ENCODE measurements around the gene CMTM1.
"Not testable (repeated sequence)": the region's sequence is repeated elsewhere in the genome, so short reads cannot be mapped to it uniquely, and the experiment has no call there.

The CMTM1 gene

DNA sequence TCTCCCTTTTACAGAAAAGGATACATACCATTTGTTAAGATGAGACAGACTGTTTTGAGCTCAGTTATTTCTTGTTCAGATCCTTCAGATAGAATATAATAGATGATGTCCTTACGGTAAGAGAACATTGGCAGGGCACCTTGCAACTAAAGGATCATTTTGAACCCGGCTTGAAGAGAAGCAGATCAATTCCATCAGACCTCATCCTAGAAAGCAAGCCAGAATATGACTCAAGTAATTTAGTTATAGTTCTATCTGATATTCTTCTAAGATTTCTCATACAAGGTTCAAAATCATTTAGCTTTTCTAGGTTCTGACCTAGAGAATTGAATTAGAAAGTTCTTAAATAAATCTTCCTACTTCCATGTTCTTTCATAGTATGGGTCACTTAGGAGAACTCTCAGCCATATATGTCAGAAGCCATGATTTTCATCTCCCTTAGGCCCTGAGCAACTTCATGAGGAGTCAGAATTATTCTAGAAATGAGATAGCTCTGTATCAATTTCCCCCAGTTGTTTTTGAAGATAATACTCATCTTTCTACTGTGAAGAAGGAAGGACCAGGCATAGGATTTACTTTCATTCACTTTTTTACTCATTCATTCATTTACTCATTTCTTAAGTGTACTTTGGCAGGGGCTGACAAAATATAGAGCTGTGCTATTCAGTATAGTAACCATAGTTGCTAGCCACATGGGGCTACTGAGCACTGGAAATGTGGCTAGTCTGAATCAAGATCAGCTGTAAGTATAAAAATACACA is 2.5 kb upstream of the CMTM1 start:
- ATAC-seq, result peak; percentile 77 to 86

DNA sequence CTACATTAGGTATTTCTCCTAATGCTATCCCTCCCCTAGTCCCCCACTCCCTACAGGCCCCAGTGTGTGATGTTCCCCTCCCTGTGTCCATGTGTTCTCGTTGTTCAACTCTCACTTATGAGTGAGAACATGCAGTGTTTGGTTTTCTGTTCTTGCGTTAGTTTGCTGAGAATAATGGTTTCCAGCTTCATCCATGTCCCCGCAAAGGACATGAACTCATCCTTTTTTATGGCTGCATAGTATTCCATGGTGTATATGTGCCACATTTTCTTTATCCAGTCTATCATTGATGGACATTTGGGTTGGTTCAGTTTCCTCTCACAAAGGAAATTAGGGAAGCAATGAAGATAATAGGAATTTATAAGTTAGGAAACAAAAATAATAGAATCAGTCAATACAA is 1.0 kb downstream of the CMTM1 start:
- ATAC-seq, result not testable (repeated sequence)

DNA sequence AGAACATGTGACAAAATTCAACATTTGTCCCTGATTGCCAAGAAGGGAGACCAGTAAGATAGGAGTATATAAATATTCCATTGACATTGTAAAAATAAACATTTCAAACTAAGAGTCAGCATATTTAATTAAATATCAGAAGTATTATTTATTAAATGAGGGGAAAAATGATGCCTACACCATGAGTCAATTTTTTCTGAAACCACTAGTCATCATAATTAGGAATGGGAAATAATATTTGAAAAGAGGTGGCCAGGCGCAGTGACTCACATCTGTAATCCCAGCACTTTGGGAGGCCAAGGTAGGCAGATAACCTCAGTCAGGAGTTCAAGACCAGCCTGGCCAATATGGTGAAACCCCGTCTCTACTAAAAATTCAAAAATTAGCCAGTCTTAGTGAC is 2.1 kb downstream of the CMTM1 start:
- ATAC-seq, result no peak

DNA sequence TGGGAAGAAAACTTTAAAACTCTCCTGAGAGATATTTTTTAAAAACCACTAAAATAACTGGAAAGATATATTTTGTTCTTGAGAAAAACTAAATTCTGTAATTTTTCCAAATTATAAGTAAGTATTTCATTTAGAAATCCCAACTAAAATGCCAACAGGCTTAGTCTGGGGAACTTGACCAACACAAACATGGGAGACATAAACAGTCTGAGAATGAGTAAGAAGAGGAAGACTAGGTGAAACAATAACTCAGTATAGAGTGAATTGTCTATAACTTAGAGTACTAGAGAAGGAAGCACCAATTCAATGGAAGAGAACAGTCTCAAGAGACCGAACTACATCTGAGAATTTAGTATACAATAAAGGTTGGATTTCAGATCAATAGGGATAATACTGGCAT is 2.9 kb downstream of the CMTM1 start:
- ATAC-seq, result no peak

DNA sequence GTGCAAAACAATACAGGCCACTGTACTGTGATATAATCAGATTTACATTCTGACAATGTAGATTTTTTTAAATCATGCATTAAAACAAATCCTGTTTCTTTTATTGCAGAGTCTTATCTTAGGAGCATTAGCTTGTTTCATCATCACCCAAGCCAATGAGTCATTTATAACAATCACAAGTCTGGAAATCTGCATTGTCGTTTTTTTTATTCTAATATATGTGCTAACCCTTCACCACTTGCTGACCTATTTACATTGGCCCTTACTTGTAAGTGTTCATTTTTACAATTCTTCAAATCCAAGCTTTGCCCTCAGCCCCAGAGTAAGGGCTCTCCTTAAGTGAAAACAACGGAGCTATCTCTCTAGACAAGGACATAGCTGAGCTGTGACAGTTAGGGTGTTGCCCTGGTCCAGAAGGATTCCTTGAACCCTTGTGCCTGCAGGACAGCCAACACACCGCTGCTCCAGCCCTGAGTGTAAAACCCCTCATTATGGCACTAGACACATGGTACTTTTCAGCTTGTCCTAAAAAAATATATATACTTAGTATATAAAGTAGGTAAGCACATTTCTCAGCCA is 3.7 kb downstream of the CMTM1 start:
- ATAC-seq, result no peak

DNA sequence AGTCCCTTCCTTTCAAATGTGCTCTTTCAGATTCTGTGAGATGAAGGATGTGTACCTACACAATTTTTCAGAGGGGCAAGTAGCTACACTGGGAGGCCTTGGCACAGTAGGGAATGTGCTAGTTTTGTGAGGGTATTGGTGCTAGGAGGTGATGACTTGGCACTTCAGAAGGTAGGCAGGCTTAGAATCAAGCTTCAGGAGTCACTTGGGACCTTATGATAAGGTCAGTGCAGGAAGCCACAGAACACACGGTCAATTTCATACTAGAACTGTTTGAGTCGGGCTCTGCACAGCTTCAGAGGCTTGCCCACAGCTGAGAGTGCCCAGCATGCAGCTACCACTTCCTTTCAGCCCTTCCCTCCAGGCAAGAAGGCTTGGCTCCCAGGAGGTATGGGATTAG is 6.1 kb downstream of the CMTM1 start:
- ATAC-seq, result no peak

DNA sequence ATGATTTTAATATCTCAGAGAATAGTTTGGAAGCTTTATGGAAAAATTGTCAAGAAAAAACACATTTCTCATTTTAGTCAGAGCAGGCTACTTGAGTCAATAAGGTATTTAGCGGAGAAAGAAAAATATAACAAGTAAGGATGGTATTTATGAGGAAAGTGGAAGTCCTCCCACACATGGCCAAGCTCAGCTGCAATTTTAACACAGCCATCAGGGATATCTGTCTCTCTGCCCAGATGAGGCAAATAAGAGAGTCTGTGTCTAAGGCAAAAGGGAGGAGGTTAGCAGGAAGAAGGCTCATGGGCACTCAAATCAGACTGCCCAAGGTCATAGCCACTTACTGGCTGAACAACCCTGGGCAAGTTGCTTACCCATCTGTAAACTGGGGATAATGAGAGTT is 7.8 kb downstream of the CMTM1 start:
- ATAC-seq, result no peak

DNA sequence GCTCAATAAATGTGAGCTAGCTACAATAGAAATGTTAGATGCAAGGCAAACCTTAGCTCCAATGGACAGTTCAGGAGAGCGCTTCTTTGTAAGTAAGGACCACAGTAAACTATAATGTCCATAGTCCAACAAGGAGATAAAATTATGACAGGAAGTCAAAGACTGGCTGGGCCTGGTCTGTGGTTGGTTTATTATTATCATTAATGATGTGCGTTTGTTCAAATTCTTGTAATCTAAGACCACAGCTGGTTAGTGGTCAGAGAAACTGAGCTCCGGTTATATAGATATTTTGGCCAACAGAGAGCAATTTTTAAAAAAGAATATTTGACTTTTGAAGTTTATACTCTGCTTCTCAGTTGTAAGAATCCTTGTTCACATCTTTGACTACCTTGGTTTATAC is 8.3 kb downstream of the CMTM1 start:
- ATAC-seq, result no peak

DNA sequence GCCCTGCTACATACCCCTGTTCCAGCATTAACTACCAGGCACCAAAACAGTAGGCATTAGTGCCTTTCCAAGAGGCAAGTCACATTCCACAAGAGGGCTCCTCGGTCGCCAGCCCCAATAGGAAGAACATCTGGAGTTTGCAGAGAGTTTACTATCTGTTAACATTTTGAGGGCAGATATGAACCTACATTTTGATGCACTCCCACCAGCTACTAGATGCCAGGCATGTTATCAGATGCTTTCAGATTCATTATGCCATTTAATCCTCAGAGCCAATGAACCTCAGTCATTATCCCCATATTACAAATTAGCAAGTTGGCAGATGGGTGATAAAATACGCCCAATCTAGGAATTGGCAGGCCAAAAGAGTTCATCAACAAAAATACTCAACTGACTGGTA is 8.8 kb downstream of the CMTM1 start:
- no peak for ATAC-seq

DNA sequence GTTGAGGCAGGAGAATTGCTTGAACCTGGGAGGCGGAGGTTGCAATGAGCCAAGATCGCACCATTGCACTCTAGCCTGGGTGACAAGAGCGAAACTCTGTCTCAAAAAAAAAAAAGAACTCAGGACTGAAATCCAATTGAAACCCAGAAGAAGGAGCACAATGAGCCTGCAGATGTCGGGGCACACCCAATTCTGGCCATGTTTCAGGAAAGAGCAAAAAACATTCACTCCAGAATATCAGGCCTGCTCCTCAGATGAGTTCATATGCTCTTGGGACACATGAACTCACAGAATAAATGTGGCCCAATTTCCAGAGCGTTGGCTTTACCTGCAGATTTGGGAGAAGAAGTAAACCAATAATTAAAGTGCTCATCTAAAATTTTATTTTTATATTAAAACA is 10.1 kb downstream of the CMTM1 start:
- ATAC-seq, result no peak

DNA sequence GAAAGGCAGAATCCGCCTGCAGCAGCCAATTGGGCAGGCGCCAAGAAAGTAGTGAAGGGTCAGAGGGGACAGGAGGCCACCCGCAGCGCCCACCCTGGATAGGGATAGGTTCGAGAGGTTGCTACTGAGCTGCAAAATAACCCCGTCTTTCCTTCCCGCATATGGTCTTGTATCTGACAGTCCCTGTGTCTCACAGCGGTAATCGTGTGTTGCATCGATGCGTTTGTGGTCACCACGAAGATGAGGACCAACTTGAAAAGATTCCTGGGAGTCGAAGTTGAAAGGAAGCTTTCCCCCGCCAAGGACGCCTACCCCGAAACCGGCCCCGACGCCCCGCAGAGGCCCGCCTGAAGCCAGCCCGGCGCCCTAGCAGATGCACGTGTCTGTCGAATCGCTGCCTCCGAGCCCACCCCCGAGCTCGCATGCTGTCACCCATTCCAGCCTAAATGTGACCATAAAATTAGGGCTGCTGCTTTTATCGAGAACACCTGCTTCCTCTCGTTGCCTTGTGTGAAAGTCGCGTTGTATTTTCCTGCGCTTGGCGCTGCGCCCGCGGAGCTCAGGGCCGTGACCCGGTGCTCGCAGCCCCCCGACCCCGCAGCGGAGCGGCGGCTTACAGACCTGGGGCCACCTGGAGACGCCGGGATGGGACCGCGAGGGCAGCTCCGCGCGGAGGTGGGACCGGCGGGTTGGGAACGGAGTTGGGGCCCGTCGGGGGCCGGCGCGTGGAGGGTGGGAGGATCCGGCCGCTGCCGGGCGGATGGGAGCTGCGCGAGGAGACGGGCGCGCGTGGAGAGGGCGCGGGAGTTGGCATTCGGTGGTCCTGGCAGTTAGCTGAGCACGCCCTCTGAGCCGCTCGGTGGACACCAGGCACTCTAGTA is 12.7 kb downstream of the CMTM1 start, which contains the start of gene CMTM2:
CMTM2 (plus strand) TSS at position 813 of the 881 bp plus-strand sequence. CDS start 145 bp downstream, outside the sequence.
- peak in 1 of 2 donors; percentile 38 for ATAC-seq

DNA sequence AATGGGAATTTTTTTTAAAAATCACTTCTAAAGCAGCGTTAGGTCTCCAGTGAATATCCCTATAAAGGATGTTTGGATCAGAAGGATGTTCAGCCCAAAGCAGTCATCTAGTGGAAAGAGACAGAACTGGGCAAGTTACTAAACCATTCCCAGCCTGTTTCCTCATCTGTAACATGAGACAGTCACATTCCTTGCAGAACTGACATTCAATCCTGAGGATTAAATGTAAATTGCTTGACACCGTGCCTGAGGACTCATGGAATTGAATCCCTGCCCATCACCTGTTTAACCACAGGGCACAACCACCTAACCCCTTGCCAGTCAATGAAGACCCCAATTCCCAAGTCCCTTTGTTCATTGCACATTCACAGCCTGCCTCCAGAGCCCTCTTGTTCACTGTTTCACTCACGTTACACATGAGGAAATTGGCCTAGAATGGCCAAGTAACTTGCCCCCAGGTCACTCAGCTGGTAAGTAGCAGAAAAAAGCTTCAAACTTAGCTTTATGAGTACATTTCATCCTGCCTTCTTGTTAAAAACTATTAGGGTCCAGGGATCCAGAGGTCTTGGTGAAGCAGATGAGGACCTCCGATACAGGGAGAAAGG is 14.5 kb downstream of the CMTM1 start:
- ATAC-seq, result no peak

DNA sequence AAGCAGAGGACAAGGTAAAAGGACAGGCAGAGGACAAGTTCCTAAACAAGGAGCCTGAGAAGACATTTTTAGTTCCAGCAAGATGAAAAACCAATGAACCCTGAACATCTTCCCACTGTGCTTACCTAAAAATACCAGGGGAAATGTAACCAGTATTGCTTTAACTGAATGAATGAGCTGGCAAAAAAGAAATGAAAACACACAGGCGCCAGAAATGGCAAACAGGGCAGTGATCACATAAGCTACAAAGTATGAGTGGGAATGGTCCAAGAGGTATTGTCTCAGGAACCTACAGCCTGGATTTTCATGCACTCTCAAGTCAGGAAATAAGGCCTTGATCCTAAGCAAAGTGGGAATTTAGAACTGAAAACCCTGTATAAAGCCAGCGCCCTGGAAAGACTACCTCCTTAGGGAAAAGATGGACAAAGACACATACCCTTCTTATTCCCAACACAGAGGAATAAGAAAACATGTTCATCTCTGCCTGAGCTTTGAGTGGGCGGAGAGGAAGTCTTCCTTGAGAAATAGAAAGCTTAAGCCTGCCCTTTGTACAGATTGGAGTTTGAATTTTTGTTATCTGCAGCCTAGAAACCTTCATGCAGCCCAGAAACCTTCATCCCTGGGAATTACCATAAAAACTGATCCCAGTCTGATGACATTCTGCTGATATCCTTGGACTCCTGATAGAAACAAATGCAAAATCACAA is 15.2 kb downstream of the CMTM1 start:
- ATAC-seq, result no peak

DNA sequence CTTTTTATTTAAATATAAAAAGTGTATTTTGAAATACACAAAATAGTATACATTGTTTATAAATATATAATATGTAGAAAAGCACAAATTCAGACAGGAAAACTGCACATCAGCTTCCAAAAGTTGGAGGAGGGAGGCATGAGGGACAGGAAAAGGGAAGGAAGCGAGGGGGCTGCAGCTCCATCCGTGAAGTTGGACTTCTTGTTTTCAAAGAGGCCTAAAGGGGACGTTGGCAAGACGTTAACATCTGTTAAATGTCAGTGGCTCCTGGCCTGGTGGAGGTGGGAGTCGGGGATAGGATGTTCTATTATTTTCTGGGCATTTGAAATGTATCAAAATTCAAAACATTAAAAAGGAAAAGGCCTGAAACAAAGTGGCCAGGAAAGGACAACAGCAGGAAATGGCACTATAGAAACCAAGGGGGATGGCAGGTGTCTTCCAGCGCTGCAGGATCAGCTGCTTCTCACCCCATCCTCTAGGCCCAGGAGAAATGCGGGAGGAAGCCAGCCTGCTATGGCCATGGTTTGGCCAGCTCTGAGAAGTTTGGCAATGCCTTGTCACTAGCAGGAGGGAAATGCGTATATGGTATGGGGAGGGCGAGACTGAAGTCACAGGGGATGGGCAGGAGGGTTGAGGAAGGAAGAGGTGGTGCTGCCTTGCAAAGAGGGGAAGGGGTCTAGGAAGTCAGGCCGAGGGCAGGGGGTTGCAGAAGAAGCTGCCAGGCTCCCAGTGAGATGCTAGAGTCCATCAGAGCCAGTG is 19.4 kb downstream of the CMTM1 start:
- no peak for ATAC-seq

DNA sequence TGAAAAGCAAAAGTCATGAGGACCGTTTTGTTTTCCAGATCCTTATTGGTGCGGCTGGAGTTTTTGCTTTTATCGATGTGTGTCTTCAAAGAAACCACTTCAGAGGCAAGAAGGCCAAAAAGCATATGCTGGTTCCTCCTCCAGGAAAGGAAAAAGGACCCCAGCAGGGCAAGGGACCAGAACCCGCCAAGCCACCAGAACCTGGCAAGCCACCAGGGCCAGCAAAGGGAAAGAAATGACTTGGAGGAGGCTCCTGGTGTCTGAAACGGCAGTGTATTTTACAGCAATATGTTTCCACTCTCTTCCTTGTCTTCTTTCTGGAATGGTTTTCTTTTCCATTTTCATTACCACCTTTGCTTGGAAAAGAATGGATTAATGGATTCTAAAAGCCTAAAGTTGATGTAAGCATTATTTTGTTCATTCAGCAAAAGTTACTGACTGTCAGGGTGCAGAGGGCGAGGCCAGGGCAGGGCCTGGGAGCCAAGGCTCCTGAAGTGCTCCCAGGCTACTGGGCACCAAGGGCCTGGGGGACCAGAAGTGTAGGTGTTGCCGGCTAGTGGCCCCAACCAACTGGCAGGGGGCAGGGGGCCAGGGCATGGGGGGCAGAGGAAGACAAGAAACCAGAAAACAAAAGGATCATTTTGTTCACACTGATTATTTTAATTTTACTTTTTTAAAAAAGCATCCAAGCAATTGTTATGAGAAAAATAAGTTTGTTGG is 21.8 kb downstream of the CMTM1 start:
- ATAC-seq, result no peak

DNA sequence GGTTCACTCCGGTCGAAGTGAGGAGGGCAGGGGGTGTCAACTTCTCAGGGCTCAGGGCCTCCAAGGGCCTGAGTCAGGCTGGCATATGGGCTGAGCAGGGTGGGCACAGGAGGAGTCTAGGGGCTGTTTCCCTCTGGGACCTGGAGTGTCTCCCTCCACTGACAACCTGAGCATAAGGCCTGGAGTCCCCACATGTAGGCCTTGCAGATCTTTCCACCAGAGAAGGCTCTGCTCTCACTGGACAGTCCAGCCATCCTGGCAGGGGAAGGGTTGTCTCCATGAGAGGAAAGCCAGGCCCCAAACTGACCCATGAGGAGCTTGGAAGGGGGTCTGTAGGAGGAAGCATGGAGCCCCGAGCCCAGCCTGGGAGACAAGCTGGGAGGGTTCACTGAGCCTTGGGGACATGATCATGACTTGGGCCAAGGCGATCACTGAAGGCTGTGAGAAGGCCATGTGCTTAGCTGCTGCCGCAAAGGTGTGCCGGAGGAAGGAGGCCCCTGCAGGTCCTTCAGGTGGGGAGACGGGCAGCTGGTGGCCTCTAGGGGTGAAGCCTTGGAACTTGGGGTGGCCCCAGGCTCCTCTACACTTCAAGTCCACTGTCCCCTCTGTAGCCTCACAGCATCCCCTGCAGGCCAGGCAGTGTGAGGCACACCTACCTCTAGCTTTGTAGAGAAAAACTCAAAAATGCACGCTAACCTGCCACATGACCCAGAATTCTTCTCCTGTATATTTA is 22.9 kb downstream of the CMTM1 start:
- peak; percentile 75 to 85 for ATAC-seq

DNA sequence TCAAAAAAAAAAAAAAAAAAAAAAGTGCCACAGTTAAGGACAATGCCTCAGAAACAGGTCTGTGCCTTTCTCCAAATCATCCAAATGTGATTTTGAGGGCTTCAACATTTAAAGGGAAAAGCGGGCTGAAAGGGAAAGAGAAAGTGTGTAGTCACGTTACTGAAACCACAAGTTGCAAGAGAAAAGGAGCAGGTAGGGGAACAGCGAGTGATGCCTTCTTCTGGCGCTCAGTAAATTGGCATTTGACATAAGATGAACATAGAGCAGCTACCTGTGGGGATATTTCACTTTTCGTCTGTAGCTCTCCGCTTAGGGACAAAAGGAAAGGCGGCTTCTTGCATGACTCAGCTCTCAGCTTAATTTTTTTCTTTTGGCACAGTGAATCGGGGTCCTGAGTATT is 24.1 kb downstream of the CMTM1 start:
- peak; percentile 65 to 71 for ATAC-seq

DNA sequence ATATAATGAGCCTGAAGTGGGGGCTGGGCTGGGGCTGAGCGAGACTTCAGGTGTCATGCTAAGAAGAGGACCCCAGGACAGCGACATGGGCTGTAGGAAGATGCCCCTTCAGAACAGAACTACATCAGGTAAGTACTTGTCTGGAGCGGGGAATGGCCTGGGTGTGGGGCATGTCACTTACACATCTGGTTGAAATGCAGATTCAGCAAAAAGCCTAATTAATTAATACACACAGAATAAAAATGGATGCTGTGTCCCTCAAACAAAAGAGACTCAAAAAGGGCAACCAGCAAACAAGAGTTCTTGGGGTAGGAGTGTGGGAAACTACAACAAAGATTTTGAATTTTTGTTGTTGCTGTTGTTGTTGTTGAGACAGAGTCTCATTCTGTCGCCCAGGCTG is 24.8 kb downstream of the CMTM1 start:
- no peak for ATAC-seq

DNA sequence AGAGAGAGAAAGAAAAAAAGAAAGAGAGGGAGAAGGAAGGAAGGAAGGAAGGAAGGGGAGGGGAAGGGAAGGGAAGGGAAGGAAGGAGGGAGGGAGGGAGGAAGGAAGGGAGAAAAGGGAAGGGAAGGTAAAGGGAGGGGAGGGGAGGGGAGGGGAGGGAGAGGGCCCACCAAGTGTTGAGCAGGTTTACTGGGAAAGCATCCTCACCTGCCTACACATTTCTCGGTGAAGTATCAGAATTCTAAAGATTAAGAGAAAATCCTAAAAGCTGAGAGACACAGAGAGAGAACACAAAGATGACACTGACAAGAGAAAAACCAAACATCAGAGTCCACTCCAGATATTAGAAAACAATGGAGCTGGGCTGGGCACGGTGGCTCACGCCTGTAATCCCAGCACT is 26.0 kb downstream of the CMTM1 start:
- no peak for ATAC-seq

DNA sequence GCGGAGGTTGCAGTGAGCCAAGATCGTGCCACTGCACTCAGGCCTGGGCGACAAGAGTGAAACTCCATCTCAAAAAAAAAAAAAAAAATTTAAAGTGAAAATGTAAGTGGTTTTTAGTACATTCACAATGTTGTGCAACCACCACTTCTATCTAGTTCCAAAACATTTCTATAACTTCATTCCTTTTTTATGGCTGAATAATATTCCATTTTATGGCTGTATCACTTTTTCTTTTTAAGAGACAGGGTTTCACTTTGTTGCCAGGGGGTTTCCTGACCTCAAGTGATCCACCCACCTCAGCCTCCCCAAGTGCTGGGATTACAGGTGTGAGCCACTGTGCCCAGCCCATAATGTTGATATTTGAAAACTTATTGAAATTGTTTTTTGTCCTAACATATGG is 26.6 kb downstream of the CMTM1 start:
- no peak for ATAC-seq
